Metanephros (tissue), 2 donors: ENCODE measurements around the gene ENHO. TPM values are rescaled to one million over a fixed set of nuclear protein-coding genes. Genes with fewer than 3 reads are reported as not detected.

Experiments used
- small RNA-seq: library from RNA; depleted of rRNA; stranded (forward); fragments of <200 nt; gene quantifications from one replicate; pipeline ENCODE3, GENCODE V24; 2014; ENCODE audit warnings: low replicate concordance
- total RNA-seq: library from RNA; depleted of rRNA; stranded (reverse); fragments of >200 nt; gene quantifications from one replicate; pipeline ENCODE4 v1.2.3, GENCODE V29; 2014

ENHO gene
- total RNA-seq: 0.41 TPM

DNA sequence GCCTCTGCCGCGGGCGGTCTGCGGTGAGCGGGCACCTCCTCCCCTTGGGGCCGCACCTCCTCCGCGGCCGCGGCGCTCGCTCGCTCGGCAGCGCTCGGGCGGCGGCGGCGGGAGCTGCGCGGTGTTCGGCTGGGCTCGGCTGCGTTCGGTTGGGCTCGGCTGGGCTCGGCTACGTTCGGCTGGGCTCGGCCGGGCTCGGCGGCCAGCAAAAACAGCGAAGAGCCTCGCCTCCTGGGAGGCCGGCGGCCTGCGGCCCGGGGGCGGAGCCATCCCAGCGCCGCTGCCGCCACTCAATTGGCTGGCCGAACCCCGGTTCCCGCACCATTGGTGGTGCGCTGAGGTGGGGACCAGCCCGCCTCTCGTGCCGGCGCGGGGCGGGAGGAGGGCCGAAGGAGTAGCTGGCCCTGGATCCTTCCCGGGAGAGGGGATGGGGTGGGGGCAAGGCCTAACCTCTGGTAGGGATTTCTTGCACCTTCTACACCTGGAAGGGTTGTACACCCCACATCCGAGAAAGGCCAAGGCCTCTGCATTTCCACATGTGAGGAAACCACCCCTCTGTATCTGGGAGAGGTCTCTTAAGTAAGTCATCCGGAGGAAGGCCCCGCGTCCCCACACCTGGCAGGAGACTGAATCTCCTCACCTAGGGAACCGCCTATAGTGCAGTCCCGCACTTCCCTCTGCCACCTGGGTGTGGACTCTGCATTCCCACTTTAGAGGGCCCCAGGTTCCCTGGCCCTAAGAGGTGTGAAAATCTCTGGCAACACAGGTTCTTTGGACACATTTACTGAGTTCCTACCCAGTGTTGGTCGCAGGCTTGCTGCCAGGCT, at the start of gene ENHO:
Gene ENHO, minus strand, starts transcription at position 20 of the 827 bp plus-strand sequence. CDS start 1,295 bp downstream, outside the sequence.

Small RNAs within 50 kb of the gene (small RNA-seq; reads per million reads assigned to genes)
- not detected for gene RN7SKP24

Other genes starting within 250 kb of the ENHO start
- gene KIF24, start 193.7 kb downstream of the ENHO start, total RNA-seq: 5.6 TPM
- 18.4 TPM for gene NUDT2, start 193.4 kb downstream of the ENHO start, total RNA-seq
- 7.0 TPM for gene MYORG, start 146.1 kb downstream of the ENHO start, total RNA-seq
- gene FAM219A, start 64.4 kb downstream of the ENHO start, total RNA-seq: 8.3 TPM
- 1.3 TPM for gene DNAI1, start 64.2 kb downstream of the ENHO start, total RNA-seq
- gene CNTFR, start 66.7 kb upstream of the ENHO start, total RNA-seq: 19.5 TPM
- 40.9 TPM for gene RPP25L, start 89.1 kb upstream of the ENHO start, total RNA-seq
- gene DCTN3, start 97.5 kb upstream of the ENHO start, total RNA-seq: 71.1 TPM
- gene ARID3C, start 106.1 kb upstream of the ENHO start, total RNA-seq: 0.12 TPM
- 35.7 TPM for gene SIGMAR1, start 114.8 kb upstream of the ENHO start, total RNA-seq
- gene GALT, start 123.7 kb upstream of the ENHO start, total RNA-seq: 64.3 TPM
- 35.5 TPM for gene IL11RA, start 129.2 kb upstream of the ENHO start, total RNA-seq
- not detected for gene CCL27, start 139.7 kb upstream of the ENHO start, total RNA-seq
- 0.41 TPM for gene CCL19, start 168.3 kb upstream of the ENHO start, total RNA-seq
- 26.2 TPM for gene CCL21, start 187.1 kb upstream of the ENHO start, total RNA-seq